Measurements from ENCODE around the gene EHD1.

Gene EHD1

GRCh38 chr11:64832467-64833197, 45.8 kb downstream of the EHD1 start:
- TF ChIP-seq, protein P1, sequence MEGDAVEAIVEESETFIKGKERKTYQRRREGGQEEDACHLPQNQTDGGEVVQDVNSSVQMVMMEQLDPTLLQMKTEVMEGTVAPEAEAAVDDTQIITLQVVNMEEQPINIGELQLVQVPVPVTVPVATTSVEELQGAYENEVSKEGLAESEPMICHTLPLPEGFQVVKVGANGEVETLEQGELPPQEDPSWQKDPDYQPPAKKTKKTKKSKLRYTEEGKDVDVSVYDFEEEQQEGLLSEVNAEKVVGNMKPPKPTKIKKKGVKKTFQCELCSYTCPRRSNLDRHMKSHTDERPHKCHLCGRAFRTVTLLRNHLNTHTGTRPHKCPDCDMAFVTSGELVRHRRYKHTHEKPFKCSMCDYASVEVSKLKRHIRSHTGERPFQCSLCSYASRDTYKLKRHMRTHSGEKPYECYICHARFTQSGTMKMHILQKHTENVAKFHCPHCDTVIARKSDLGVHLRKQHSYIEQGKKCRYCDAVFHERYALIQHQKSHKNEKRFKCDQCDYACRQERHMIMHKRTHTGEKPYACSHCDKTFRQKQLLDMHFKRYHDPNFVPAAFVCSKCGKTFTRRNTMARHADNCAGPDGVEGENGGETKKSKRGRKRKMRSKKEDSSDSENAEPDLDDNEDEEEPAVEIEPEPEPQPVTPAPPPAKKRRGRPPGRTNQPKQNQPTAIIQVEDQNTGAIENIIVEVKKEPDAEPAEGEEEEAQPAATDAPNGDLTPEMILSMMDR (IDR thresholded peaks at IDR 0.05; ENCODE audit: control insufficient read depth, extremely low read depth, insufficient read depth) = no peak
- no peak for DNase-seq (ENCODE audit: low read depth)
- H3K4me3 ChIP-seq (ENCODE audit: low read depth, low read length) = no peak overlapping the region

DNA sequence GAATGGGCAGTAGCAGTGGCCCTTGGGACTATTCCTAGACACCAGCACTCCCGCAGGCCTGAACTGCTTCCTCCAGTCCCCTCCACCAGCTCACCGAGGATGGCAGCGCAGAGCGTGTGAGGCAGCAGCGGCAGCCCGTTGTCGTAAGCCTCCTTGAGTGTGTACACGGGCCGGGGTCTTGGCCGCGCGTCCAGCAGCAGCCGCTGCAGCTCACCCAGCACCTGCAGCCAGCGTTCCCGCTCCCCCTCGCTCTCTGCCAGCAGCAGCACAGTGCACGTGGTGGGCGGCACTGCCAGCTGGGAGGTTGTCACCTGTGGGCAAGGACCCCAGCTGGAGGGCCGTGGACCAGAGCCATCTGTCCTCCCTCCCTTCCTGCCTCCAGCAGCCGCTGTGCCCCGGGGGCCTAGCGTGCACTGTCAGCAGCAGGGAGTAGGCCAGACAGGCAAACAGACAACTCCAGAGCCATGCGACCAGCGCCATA, 47.0 kb downstream of the EHD1 start:
- no peak overlapping the region for H3K4me3 ChIP-seq (ENCODE audit: low read depth, low read length)

GRCh38 chr11:64829536-64830251, 48.7 kb downstream of the EHD1 start:
- H3K4me3 ChIP-seq (ENCODE audit: low read depth, low read length) = no peak overlapping the region
- TF ChIP-seq, protein P1 (IDR thresholded peaks at IDR 0.05; ENCODE audit: control insufficient read depth, extremely low read depth, insufficient read depth) = no peak

More for the DNA sequence above, 47.0 kb downstream of the EHD1 start:
- TF ChIP-seq, protein P1 (IDR thresholded peaks at IDR 0.05; ENCODE audit: control insufficient read depth, extremely low read depth, insufficient read depth) = no peak
- DNase-seq (ENCODE audit: low read depth) = no peak

DNA sequence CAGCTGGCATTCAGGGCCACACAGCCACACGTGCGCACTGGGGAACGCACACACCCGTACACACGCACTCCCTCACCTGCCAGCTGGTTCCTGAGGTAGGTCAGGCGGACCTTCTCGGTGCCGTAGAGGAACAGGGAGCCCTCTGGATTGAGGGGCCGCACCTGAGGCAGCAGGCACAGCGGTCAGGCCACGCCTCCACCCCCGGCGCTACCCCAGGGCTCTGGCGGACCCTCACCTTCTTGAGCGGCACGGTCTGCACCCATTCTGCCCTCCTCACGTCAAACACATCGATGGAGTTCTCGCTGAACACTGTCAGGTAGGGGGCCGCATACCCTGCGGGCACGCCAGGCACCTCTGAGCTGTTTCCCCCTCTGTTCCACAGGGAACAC, 51.0 kb downstream of the EHD1 start:
- TF ChIP-seq, protein P1 (IDR thresholded peaks at IDR 0.05; ENCODE audit: control insufficient read depth, extremely low read depth, insufficient read depth) = no peak
- DNase-seq (ENCODE audit: low read depth) = no peak
- H3K4me3 ChIP-seq (ENCODE audit: low read depth, low read length) = no peak overlapping the region

More at GRCh38 chr11:64829536-64830251, 48.7 kb downstream of the EHD1 start:
- DNase-seq (ENCODE audit: low read depth) = no peak

DNA sequence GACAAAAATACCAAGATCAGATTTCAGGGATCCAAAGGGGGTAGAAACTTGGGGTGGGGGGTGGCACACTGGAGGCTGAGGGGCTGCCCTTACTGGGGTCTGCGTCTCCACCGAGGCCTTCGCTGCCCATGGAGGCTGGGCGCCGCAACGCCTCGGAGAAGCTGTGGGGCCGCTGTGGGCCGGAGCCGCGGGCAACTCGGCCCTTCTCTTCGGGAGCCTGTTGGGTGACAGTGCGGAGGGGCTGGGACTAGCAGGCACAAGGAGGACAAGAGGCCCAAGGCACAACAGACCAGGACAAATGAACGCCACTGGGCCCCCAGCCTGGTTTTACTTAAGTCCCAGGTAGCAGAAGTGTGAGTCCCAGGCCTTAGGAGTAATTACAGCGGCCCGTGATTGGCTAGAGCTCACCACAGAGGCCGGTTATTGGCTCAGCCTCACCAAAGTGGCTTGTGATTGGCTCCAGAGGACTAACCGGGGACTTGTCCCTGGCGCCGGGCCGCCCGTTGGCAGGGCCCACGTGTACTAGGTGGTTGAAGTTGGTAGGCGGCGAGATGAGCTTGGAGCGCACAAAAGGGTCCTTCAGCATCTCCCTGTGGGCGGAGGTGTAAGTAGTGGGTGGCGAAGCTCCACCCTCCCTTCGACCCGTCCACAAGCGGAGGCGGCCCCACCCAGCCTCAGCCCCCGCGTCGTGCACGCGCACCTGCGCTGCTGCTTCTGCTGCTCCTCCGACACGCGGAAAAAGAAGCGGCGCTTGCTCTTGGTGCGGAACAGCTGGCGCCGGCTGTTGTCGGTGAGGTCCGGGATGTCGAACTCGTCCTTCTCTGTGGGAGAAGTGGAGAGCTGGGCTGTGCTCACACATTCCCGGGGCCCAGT, 51.6 kb downstream of the EHD1 start:
- TF ChIP-seq, protein P1 (IDR thresholded peaks at IDR 0.05; ENCODE audit: control insufficient read depth, extremely low read depth, insufficient read depth) = no peak
- no peak for DNase-seq (ENCODE audit: low read depth)
- no peak overlapping the region for H3K4me3 ChIP-seq (ENCODE audit: low read depth, low read length)

GRCh38 chr11:64826062-64826461, 52.4 kb downstream of the EHD1 start:
- no peak overlapping the region for H3K4me3 ChIP-seq (ENCODE audit: low read depth, low read length)
- DNase-seq (ENCODE audit: low read depth) = no peak
- TF ChIP-seq, protein P1 (IDR thresholded peaks at IDR 0.05; ENCODE audit: control insufficient read depth, extremely low read depth, insufficient read depth) = no peak

Data from LNCaP clone FGC (cell line).